Activated CD4-positive, alpha-beta T cell treated with anti-CD3 and anti-CD28 coated beads for 4 hours (primary cell): ENCODE data around the gene MTA2.

ENCODE experiments used
- DNase-seq, 2 donors: peaks; one replicate each; pipeline ENCODE4 v3.0.0-alpha.2; 2020

Gene MTA2

DNA sequence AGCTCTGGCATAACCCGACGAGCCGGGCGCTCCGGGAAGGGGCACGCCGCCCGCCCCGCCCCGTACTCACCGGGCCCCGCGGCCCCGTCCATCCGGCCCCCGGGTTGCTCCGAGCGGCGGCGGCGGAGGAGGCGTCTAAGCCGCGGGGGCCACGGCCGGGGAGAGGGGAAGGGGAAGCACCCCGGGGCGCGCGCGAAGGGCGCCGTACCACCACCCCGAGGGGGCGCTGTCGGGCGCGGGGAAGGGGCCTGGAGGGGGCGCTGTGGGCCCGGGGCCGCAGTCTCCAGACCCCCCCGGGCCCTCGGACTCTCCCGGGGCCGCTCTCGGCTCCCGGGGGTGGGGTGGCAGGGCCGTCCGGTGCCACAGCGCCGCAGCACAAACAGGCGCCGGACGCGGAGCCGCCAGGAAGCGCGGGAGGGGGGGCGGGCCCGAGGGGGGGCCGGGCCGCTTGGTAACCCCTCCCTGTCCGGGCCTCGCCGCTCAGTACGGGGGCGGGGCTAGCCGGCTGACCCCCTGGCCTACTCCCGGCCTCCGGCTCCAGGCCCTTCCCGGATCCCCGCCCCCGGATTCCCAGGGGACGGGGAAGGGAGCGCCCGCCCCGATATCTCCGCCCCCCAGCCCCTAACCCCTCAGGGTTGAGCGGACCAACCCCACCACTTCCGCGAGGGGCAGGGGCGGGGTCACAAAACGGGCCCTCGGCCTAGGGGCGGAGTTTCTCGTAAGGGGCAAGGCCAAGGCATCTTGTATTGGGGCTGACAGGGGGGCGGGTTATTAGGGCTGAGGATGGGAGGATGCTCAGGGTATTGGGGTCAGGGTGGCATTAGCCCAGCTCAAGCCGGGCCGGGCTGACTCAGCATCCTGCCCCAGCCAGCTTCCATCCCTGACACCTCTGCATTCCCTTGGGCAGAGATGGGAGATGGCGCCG lies 11.0 kb upstream of the MTA2 start, which contains the start of the genes EML3 and ROM1:
EML3 (minus strand) TSS at position 410 of the 925 bp plus-strand sequence; CDS start at position 92, 318 bp downstream.
ROM1 (plus strand) TSS at position 892 of the 925 bp plus-strand sequence; CDS start at position 917, 25 bp downstream.
- peak; percentile 89 to 92 for DNase-seq

DNA sequence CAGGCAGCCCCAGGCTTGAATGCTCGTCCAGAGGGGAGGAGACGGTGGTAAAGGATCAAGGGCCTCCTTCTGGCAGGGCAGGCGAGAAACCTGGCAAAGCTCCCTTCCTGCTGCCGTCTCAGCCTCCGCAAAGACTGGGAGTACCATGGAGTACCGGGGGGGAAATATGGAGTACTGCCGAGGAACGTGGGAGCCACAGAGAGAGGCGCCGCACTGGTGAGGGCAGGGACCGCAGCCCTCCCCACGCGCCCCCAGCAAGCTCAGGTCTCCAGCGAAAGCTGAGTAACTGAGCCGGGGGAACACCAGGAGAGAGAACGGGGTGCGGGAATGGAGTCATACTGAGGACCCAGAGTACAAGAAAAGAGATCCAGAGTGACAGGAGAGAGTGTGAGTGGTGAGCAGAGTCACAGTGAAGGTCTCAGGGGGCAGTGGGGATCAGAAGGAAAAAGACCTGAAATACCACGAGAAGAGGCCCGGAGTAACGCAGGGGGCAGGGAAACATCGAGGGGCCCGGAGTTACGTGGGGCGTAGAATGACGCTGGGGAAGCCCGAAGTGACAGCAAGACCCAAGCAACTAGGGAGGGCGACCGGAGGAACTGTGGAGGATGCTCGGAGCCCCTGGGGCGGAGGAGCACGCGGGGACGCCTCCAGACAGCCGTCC lies 10.2 kb upstream of the MTA2 start:
- peak; percentile 38 to 47 for DNase-seq

DNA sequence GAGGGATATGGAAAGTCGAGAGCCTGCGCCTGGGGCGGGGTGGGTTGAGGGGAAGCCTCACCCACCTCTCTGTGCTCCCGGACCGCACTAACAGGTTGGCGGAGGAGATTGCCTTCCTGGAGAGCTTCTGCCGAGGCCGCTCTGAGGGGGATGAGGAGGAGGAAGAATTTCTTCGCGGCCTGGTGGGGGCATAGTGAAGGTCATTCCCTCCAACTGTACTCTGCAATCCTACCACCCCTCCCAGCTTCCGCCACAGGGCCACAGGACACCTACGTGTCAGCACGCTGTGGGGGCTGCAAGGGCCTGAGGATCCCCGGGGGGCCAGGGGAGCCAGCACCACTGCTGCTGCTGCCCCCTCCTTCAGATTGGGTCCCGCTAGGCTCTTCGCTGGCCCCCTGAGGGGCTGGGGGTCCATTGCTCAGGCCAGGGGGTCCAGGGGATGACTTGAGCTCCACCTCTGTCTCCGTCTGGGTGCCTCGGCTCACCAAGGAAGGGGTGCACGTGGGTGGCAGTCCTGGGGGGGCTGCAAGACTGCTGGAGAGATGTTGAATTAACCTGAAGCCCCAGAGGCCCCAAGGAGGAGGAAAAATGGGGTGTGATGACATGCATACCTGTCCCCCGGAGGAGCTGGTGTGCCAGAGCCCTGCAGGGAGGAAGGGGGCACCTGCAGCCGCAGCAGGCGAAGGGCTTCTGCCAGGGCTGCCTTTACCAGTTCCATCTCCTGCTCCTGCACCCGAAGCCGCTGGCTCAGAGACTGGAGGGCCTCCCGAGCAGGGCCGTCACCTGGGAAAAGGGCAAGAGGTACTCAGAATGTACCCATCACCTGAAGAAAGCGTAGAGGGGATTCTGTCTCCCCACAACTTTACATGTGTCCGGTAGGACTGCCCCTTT lies 9.4 kb upstream of the MTA2 start:
- no peak for DNase-seq

DNA sequence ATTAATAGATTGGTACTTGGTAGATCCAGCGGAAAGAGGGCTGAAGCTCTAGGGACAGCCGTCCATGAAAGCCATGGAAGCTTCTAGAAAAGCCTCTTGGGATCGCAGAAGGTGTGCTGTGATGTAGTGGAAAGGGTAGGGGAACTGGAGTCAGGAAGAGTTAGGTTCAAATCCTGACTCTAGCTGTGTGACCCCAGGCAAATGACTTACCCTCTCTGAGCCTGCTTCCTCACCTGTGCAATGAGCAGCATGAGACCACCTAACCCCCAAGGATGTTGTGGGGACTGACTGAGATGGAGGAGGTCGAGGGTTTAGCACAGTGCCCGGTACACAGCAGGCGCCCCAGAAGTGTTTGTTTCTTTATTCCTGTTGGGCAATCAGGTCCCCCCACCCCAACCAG lies 8.7 kb upstream of the MTA2 start:
- no peak for DNase-seq

DNA sequence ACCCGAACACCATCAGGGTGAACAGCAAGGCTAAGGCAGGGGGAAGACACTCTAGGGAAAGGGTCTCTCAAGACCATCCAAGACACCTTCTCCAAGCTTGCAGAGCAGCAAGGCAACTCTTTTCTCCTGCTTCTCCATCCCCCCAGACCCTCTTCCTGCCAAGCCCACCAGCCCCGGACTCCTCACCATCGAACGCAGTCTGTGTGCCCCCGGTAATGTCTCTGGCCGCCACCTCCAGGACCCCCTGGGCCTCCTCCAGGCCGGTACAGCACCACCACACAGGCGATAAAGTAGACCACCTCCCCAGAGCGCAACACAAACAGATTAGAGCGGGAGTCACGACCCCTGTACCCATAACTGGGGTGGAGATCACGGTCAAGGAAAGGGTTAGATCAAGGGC lies 7.1 kb upstream of the MTA2 start:
- no peak for DNase-seq

DNA sequence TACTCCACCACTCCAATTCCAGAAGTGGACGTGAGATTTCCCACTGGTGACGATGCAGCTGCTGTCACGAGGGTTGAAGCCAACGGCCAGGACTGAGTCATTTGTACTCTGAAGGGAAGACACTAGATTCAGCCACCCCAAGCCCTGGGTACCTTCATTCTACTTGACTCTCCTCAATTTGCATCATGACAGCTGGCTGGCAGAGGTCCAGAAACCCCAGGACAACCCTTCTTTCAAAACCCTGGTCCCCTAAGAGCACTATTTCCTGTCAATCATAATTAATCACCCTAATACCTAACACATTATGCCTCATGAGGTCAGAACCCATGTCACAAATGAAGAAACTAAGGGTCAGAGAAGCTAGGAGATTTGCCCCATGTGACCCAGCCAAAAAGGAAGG lies 6.0 kb upstream of the MTA2 start:
- DNase-seq, result no peak

DNA sequence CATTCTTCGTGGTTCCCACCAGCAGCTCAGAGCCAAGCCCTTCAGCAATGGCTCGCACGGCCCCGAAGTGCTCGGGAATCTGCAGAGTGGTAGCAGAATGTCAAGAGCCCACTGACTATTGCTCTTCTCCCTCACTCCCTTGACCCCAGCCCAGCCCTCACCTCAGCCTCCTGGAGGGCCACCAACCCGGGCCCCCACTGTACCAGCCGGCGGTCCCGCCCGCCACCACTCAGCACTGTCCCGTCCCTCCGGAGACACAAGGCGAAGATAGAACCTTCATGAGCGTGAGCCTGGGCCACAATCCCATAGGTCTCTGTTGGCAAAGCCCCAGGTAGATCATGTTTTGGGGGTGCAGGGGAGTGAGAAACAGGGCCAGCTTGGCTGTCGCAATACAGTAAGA lies 4.2 kb upstream of the MTA2 start:
- no peak for DNase-seq

DNA sequence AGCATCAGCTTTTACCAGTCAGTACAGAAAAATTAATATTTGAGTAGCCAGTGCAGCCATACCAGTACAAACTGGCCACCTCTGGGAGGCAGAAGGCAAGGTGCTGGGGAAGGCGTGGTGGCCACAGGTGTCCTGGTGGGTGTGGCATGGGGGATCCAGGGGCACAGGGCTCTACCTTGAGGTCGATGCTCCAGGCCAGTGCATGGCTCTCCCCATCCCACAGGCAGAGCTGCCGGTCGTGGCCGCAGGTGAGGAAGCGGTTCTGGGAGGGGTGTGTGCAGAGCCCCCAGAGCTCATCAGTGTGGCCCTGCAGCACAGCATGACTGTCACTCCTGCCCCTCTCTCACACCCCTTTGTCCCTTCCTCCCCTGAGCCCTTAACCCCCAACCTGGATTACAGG lies 3.8 kb upstream of the MTA2 start:
- no peak for DNase-seq

DNA sequence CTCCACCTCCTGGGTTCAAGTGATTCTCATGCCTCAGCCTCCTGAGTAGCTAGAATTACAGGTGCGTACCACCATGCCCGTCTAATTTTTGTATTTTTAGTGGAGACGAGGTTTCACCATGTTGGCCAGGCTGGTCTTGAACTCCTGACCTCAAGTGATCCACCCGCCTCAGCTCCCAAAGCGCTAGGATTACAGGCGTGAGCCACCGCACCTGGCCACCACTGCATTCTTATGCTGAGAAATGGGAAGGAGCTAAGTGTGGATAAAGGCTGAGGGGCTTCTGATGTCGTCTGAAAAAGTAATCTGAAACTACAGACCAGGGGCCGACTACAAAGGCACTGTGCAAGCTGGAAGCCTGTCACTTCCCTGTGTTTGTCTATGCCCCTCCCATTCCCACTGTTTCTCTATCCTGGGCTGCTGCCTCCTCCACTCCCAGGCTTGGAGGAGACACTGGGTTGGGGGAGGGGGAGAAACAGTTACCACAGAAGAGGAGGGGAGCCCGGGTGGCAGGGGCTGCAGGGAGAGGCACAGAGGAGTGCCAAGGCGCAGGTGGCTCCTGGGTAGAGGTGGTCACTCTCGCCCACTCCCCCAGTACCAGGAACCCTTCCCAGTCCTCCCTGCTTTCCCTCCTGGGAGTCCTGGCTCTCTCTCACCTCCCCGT lies 2.9 kb upstream of the MTA2 start:
- no peak for DNase-seq

DNA sequence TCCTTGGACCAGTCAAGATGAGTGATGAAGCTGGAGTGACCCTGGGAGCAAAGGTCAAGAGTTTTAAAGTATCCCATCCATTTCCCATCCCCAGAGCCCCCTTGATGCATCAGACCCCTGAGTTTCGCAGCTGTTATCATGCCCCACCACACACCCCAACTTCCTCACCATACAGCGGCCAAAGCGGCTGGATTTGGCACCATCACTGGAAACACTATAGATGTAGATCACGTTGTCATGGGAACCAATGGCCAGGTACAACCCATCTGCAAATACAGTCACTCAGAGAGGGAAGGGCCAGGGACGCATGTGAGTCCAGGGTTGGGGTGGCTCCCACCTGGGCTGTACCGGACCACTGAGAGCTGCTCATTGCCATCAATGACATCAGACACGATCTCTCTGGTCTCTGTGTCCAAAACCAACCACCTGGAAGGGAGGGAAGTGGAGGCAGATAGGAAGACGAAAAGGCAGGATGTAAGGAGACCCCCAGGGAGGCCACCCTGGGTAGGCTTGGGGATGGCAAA lies 2.2 kb upstream of the MTA2 start:
- no peak for DNase-seq

DNA sequence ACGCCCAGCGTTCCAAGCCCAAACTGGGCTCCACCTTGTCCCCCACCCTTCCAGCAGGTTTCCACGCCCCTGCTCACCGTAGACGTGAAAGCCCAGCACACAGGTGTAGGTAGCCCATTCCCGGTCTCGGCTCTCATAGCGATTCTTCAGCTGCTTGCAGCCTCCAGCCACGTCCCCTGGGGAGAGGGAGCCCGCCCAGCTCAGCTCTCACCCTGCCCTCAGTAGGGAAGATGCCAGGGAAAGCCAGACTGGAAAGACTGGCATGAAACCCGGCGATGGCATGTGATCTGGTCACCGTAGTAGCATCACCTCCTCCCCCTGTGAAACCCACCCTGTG lies 1.4 kb upstream of the MTA2 start:
- no peak for DNase-seq

DNA sequence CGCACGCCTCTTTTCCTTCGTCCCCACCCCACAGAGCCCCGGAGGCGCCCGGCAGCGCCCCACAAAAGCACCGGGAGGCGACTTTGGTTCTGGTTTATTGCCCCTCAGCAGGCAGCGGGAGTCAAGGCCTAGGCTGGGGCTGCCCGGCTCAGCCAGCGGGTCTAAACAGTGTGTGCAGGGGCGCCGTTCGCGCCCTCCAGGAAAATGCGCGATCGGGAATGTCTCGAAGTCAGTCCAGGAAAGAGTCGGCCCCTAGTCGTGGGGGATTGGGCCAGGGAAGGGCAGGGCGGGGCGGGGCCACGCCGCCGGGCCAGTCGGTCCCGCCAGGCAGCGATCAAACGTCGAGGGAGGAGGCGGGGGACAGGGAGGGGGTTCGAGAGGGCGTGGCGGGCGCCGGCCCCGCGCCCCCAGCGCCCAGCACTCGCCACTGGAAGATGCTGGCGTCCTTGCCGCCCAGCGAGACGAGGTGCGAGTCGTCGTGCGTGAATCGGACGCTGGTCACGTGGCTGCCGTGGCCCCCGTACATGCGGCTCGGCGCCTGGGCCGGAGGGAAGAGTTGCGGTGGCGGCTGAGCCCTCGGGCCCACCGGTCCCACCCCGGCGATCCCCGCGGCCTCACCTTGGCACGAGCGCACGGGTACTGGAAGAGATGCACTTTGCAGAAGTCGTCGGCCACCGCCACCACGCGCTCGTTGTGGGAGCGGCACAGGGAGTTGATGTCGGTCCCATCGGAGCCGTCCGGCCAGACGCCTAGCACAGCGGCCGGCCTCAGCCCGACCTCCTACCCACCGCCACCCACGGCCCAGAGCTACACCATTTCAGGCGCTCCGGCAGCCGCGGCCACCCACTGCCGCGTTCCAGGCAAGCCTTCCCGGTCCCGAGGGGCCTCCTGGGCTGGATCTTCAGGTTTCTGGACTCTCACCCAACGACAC lies 741 bp upstream of the MTA2 start:
- DNase-seq, result peak in 1 of 2 donors; percentile 26

DNA sequence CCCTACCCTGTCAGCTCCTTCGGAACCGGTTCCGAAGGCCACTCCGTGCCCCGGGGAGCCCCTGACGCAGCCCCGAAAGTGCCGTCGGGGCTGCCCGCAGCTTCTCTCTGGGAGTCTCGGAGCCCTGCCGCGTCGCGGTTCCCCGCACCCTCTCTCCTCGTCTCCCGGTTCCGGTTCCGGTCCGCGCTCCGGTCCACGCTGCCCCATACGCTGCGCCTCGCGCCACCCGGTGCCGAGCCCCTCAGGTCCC lies 618 bp downstream of the MTA2 start:
- DNase-seq, result peak in 1 of 2 donors; percentile 37

DNA sequence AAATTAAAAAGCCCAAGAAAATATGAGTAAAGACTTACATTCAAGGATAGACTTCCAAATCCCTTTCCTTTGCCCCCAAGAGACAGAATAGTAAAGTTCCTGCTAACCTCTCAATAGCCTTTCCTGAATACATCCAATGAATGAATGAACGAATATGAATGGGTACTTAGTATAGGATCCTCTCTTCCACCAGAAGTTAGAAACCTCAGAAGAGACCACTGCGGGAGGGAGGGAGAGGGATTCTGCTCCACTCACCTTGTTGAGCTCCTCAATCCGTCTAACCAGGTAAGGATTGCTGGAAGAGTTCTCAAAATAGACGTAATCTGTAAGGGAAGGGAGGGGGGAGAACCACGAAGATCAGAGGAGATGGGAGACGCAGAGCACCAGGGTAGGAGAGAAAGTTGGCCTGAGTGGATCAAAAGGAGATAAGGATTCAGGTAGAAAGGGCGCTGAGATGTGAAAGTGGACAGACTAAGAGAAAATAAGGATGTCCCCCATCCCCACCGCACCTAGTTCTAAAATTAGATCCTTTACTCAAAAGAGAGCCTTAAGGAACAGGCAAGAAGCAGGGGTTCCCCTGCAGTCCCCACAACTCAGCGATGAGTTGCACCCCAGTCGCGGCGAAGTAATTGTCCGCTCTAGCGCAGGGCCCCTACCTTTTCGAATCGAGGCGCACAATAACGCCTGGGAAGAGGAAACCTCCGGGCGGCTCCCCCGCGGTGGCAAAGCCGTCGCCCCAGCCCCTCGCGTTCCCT lies 1.1 kb downstream of the MTA2 start:
- DNase-seq, result peak in 1 of 2 donors; percentile 27

DNA sequence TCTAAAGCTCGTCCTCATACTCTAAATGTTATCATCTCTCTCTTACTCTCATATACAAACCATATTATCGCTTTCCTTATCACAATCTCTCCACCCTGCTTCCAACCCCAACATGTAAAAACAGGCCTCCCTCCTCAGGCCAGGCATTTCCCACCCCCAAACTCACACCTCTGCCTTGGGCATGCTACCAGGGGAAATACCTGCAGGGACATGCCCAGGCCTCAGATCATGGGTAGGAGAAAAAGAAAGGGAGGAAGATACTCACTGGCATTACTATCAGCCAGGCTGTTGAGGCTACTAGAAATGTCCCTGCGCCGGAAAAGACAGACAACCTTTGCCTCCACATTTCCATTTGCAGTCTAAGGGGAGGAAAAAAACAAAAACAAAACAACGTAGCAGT lies 1.8 kb downstream of the MTA2 start:
- DNase-seq, result no peak

DNA sequence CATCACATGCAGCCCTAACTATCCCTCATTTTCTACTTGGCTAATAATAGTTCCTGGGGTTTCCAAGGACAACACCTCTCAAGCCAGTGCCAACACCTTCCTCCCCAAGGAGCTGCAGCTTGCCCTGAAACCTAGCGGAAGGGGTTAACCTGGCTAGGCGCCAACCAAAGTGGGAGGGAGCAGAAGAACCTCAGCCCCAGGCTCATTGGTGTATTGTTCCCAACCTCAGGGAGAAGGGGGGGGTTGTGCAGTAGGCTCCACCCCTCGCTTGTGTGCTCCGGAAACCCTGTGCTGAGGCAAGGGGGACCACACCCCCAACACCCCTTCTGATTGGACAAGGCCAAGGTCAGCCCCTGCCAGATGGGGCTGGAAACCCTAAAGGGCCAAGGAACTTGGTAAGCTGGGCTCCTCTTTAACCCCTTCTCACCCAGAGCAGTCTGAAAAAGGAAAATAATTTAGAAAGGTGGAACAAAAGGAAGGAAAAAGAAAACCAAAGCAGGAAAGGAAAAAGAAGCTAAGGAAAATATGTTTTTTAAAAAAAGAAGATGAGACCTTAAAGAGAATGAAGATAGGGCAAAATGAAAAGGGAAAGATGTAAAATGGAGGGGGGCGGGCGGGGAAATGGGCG lies 2.5 kb downstream of the MTA2 start:
- DNase-seq, result peak; percentile 94 to 95

DNA sequence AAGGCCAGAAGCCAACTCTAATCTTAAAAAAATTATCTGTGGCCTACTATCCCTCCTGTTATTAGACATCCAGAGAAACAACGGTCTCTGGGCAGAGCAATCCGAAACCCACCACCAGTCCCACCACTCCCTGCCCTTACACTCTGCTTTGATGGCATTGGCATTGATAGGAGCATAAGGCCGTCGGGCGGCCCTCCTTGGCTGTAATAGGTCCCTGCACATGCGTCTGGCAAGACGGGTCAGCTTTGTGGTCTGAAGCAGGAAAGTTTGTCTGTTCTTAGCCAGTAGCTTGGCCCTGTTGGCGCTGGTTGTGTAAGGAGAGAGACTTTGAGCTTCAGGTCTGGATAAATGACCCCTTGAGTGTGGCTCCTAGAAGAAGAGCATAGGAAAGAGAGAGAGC lies 6.5 kb downstream of the MTA2 start:
- DNase-seq, result no peak

DNA sequence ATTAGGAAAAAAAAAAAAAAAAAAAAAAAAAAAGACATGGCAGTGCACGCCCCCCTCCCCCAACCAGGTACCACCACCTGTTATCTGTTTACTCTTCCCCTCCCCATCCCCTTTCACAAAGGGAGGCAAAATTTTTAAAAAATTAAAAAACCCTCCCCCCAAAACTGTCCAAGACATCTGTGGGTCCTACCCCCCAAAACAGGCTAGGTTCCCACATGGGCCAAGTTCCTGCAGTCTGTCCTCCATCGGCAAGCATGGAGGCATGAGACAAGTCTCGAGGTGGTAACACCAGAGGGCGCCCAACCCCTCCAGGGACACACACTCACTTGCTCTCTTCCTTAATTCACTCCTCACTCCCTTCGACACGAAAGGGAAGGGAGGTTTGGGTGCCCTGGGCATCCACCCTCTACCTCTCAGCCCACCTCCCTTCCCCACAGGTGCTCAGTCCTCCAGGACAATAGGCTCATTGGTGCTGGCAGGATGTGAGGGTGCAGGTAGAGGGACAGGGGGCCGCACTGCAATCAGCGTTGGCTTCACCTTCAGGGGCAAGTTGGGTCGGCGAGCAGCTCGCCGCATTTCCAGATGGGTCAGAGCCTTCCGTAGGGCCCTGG lies 8.1 kb downstream of the MTA2 start:
- peak; percentile 77 to 79 for DNase-seq

DNA sequence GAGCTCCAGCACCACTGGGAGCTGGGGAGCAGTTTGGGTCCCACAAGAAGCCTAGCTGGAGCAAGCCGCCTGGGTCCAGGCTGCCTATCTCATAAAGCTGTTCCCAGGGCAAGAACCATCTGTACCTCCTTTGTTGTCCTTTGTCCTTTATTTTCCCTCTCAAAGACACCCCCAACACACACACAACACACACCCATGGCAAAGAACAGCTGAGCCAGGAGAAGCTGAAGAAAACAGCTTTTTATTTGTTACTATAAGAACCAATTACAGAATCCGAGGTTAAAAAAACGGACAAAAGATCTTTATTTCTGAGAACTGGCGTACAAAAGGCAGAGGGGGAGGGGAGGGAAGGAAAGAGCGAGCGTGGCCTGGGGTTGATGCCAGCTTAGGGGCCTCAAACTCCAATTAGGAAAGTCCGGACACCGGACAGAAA lies 8.7 kb downstream of the MTA2 start:
- DNase-seq, result no peak
